H1 (cell line): ENCODE results near the gene COL9A2. TPM values are rescaled to one million over a fixed set of nuclear protein-coding genes. Genes with fewer than 3 reads are reported as not detected.

ENCODE experiments used
- CHD7 ChIP-seq: fragments of 300-600 bp; sonication (generic); IDR thresholded peaks from 2 replicates; pipeline ENCODE4 v1.7.1; 2012; ENCODE audit warnings: low read length, moderate library complexity, mild to moderate bottlenecking, inconsistent platforms; ENCODE audit not compliant: insufficient replicate concordance
- polyA plus RNA-seq, 7 experiments: library from polyadenylated mRNA; depleted of rRNA in 3 of 7; stranded (reverse) in 5 of 7; unstranded in 2 of 7; fragments of >200 nt in 5 of 7; fragments of 200-250 nt in 2 of 7; gene quantifications; 1 replicate in 5 of 7; 2 replicates in 1 of 7; 4 replicates in 1 of 7; pipeline versions ENCODE4 v1.2.1 to v1.2.3, GENCODE V29; 2011 to 2013; ENCODE audit warnings: missing spikeins in 2 of 7, mixed read lengths in 2 of 7
- total RNA-seq: library from RNA; stranded (reverse); fragmentation: NEBNext Ultra II Directional; extraction: Animal tissue kit (Norgen Biotek cat#: 25700); gene quantifications from 2 replicates; pipeline ENCODE4 v1.2.1, GENCODE V29; 2021

COL9A2 gene
- total and polyA plus RNA-seq, 2 of the 8 experiments (the other 6 are each of a cell fraction or from before 2014, with no cell fraction given): 3.2 to 3.3 TPM

GRCh38 chr1:40272653-40273213, 44.4 kb downstream of the COL9A2 start (continued):
- no peak for TF ChIP-seq CHD7
